K562 (cell line): ENCODE measurements around the gene P2RX3. TPM values are rescaled to one million over a fixed set of nuclear protein-coding genes. Genes with fewer than 3 reads are reported as not detected.

Experiments
- COPS2 ChIP-seq: fragments of 450-650 bp; conservative IDR thresholded peaks from 2 replicates; pipeline ENCODE4 v1.6.1; 2016; ENCODE audit warnings: mild to moderate bottlenecking, moderate library complexity
- FOSL1 ChIP-seq: fragments of 200-800 bp; sonication (Bioruptor generic); conservative IDR thresholded peaks from 2 replicates; pipeline ENCODE4 v1.6.1; 2016; ENCODE audit warnings: missing genetic modification characterization, missing compliant biosample characterization
- FOXJ2 ChIP-seq: fragments of 200-800 bp; sonication (Bioruptor generic); IDR thresholded peaks from 2 replicates; pipeline ENCODE4 v1.6.1; 2016; ENCODE audit warnings: missing genetic modification characterization, missing compliant biosample characterization
- GTF2E2 ChIP-seq: fragments of 200-800 bp; sonication (Bioruptor generic); IDR thresholded peaks from 2 replicates; pipeline ENCODE4 v1.6.1; 2016; ENCODE audit warnings: missing genetic modification characterization, missing compliant biosample characterization
- GTF2F1 ChIP-seq: IDR thresholded peaks from 2 replicates; pipeline ENCODE4 v1.6.1; 2011; ENCODE audit warnings: low read depth, low read length, improper control_type of control experiment
- HMGXB4 ChIP-seq: sonication (generic); formaldehyde crosslinking; IDR thresholded peaks from 2 replicates; pipeline ENCODE4 v1.8.1; 2023; ENCODE audit warnings: mild to moderate bottlenecking, missing genetic modification reagents
- KLF6 ChIP-seq: fragments of 250-450 bp; sonication (Bioruptor Pico); IDR thresholded peaks from 2 replicates; pipeline ENCODE4 v1.4.0; 2020; ENCODE audit warnings: mild to moderate bottlenecking, moderate library complexity, borderline replicate concordance
- LEF1 ChIP-seq: fragments of 450-650 bp; IDR thresholded peaks from 2 replicates; pipeline ENCODE4 v1.6.1; 2016; ENCODE audit warnings: mild to moderate bottlenecking
- MAFK ChIP-seq: IDR thresholded peaks from 2 replicates; pipeline ENCODE4 v1.6.1; 2011; ENCODE audit warnings: low read length, improper control_type of control experiment
- MITF ChIP-seq: IDR thresholded peaks from 2 replicates; pipeline ENCODE4 v1.6.1; 2014; ENCODE audit warnings: antibody characterized with exemption
- PTRF ChIP-seq: fragments of 450-650 bp; IDR thresholded peaks from 2 replicates; pipeline ENCODE4 v1.6.1; 2016; ENCODE audit warnings: mild to moderate bottlenecking, missing genetic modification characterization, missing compliant biosample characterization
- RBBP5 ChIP-seq: fragments of 200-600 bp; sonication (generic); IDR thresholded peaks from 2 replicates; pipeline ENCODE4 v1.6.1; 2012; ENCODE audit warnings: borderline replicate concordance, mild to moderate bottlenecking, low read length, control low read depth, inconsistent platforms; ENCODE audit not compliant: insufficient read depth, poor library complexity, severe bottlenecking
- RCOR1 ChIP-seq, 2 experiments: IDR thresholded peaks; 2 replicates each; pipeline ENCODE4 v1.6.1; 2012; ENCODE audit warnings: low read depth in 2 of 2, low read length in 2 of 2, borderline replicate concordance in 1 of 2, improper control_type of control experiment in 1 of 2
- SETDB1 ChIP-seq: IDR thresholded peaks from one replicate; pipeline ENCODE4 v1.6.1; 2012; ENCODE audit warnings: low read length, control low read depth, inconsistent platforms
- SMC3 ChIP-seq: conservative IDR thresholded peaks from 2 replicates; pipeline ENCODE4 v1.6.1; 2011; ENCODE audit warnings: low read depth, low read length, improper control_type of control experiment; ENCODE audit not compliant: insufficient read depth
- STAT5A ChIP-seq: IDR thresholded peaks from 2 replicates; pipeline ENCODE4 v1.6.1; 2012; ENCODE audit warnings: low read length, inconsistent platforms, borderline replicate concordance
- SUPT5H ChIP-seq: fragments of 450-650 bp; IDR thresholded peaks from 2 replicates; pipeline ENCODE4 v1.6.1; 2016
- TFAP4 ChIP-seq: sonication (generic); formaldehyde crosslinking; IDR thresholded peaks from 2 replicates; pipeline ENCODE4 v1.8.0; 2022; ENCODE audit warnings: missing genetic modification reagents, mild to moderate bottlenecking, moderate library complexity, borderline replicate concordance
- TRIM25 ChIP-seq: fragments of 450-650 bp; IDR thresholded peaks from 2 replicates; pipeline ENCODE4 v1.7.0; 2016; ENCODE audit warnings: borderline replicate concordance
- ZKSCAN1 ChIP-seq: fragments of 150-350 bp; IDR thresholded peaks from 2 replicates; pipeline ENCODE4 v1.6.1; 2016; ENCODE audit warnings: low read depth, low read length
- ZNF263 ChIP-seq: sonication (generic); formaldehyde crosslinking; IDR thresholded peaks from 2 replicates; pipeline ENCODE4 v1.8.0; 2022; ENCODE audit warnings: mild to moderate bottlenecking, missing genetic modification reagents, borderline replicate concordance
- ZNF445 ChIP-seq: fragments of 250-450 bp; sonication (Bioruptor Pico); IDR thresholded peaks from 2 replicates; pipeline ENCODE4 v1.4.0; 2020; ENCODE audit warnings: low read depth, mild to moderate bottlenecking, moderate library complexity
- ZNF507 ChIP-seq: conservative IDR thresholded peaks from 2 replicates; pipeline ENCODE4 v1.6.1; 2017; ENCODE audit warnings: missing genetic modification characterization, missing compliant biosample characterization
- ZNF77 ChIP-seq: fragments of 250-450 bp; sonication (Bioruptor Pico); IDR thresholded peaks from 2 replicates; pipeline ENCODE4 v1.5.0; 2020
- polyA plus RNA-seq, 8 experiments: library from polyadenylated mRNA; depleted of rRNA in 4 of 8; stranded (reverse) in 5 of 8; unstranded in 3 of 8; fragments of >200 nt; fragmentation: Nextera tagmentation in 2 of 8; fragmentation: Illumina TruSeq in 1 of 8; extraction: Ambion mirVana in 2 of 8; extraction: Trizol in 1 of 8; gene quantifications; 2 replicates each; pipeline versions ENCODE4 v1.2.1 to v1.2.3, GENCODE V29; 2011 to 2014; ENCODE audit warnings: inconsistent platforms in 1 of 8, missing spikeins in 1 of 8
- total RNA-seq, 7 experiments: library from RNA; depleted of rRNA in 6 of 7; stranded (reverse); fragments of >200 nt in 6 of 7; fragmentation: Illumina TruSeq in 2 of 7; extraction: Trizol in 2 of 7; gene quantifications; 2 replicates each; pipeline versions ENCODE4 v1.2.1 to v1.2.3, GENCODE V29; 2011 to 2021; ENCODE audit warnings: low replicate concordance in 1 of 7

P2RX3 gene
- total and polyA plus RNA-seq, 9 of the 15 experiments (the other 6 are each of a cell fraction or from before 2014, with no cell fraction given), result not detected

GRCh38 chr11:57395905-57396623 lies 57.9 kb downstream of the P2RX3 start (continued):
- TF ChIP-seq HMGXB4 (CRISPR knock-in tag) (no peak), MITF (no peak), KLF6 (CRISPR knock-in tag) (no peak; the same call in 1 of the 2 replicates), SMC3 (no peak), MAFK (no peak), ZNF77 (CRISPR knock-in tag) (no peak), SETDB1 (no peak), TRIM25 (no peak), ZNF263 (CRISPR knock-in tag) (no peak), GTF2E2 (tag) (no peak), FOXJ2 (tag) (no peak), RCOR1 (IDR thresholded peaks at IDR 0.05; ENCODE audit: borderline replicate concordance in 1 of 2, low read depth in 2 of 2, low read length in 2 of 2) (peak; percentile 27 to 70; a peak in 2 of 4 replicates), COPS2 (no peak), ZKSCAN1 (no peak), ZNF445 (no peak), ZNF507 (tag) (no peak), PTRF (tag) (no peak), GTF2F1 (no peak), SUPT5H (no peak), LEF1 (no peak), FOSL1 (tag) (no peak), TFAP4 (CRISPR knock-in tag) (no peak), RBBP5 (peak; percentile 39), STAT5A (peak; percentile 61; the same call in 1 of the 2 replicates)
